Choroid plexus epithelial cell (primary cell): Measurements from ENCODE around the gene OR2T10.

ENCODE experiments used
- DNase-seq: peaks from one replicate; pipeline ENCODE4 v3.0.0-alpha.2; 2010; ENCODE audit warnings: low read depth
- H3K4me3 ChIP-seq: 2 replicates; pipeline ENCODE4 v1.5.1; 2011; ENCODE audit warnings: low read depth, mild to moderate bottlenecking, control low read depth, low read length, moderate library complexity
- CTCF ChIP-seq: conservative IDR thresholded peaks from 2 replicates; pipeline ENCODE4 v1.5.1; 2011; ENCODE audit warnings: low read depth, mild to moderate bottlenecking, control low read depth, inconsistent platforms, low read length, moderate library complexity

Gene OR2T10

DNA sequence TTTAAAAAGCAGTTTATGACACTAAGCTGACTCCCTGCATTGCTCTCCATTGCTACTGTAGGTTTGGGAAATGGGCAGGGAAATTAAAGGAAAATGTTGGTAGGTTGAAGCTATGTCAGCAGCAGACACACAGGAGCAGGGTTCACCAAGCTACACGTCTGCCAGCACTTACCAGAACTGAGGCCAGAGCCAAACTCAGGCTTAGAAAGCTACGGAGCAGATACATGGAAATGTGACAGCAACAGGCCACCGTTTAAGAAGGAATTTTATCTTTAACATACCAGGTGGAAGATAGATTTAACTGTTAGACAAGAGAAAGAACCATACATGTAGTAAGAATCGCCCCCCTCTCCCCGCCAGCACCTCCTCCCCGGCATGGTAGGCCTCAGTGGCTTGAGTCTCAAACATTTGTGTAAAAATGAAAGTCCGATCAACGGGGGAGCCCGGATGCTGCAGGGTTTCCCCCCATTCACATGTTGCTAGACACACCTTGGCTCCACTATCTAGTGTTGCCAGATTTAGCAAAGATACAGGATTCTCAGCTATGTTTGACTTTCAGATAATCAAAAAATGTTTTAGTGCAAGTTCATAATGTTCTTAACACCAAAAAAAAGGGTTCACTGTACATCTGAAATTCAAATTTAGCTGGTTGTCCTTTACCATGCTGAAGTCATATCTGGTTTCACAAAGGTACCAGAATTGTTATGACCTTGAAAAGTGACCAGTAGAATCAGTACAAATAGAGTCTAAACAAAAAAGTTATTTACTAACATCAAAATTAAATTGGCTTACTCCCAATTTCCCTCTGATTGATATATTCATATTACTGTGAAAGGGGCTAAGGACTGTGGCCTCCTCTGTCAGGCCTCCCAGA lies 30.7 kb upstream of the OR2T10 start:
- no peak overlapping the region for H3K4me3 ChIP-seq
- TF ChIP-seq CTCF = no peak
- no peak for DNase-seq

DNA sequence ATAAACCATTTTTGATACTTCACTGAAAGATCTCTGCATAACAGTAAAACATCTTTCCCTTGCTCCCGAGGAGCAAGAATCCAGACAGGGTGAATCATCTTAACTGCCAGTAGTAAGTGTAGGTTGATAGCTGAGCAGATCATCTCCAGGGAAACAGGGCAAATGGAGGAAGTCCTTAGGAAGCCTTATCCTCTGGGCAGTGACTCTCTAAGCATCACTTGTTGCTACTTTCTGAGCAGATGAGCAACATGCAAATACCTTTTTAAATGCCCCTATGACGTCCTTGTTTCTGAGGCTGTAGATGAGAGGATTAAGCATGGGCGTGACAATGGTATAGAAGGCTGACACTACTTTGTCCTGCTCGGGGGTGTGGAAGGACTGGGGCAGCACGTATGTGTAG lies 28.5 kb upstream of the OR2T10 start:
- DNase-seq = no peak
- H3K4me3 ChIP-seq = no peak overlapping the region
- TF ChIP-seq CTCF = no peak

DNA sequence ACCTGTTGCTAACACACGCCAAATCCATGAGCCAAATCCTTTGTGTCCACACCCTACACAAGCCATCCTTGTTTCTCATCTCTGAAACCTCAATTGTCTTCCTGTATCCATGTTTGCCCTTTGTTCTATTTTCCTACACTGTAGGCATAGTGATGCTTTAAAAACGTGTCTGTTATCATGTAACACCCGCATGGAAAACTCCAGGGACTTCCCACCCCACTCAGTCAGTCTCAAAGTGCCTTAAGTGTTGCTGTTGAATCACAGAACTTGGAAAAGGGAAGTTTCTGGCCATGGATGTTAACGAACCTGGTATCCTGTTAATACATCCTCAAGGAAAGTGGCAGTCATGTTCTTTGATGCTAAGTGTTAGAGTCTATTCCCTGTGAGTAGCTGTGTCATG lies 27.7 kb upstream of the OR2T10 start:
- TF ChIP-seq CTCF = no peak
- DNase-seq = no peak
- H3K4me3 ChIP-seq = no peak overlapping the region

DNA sequence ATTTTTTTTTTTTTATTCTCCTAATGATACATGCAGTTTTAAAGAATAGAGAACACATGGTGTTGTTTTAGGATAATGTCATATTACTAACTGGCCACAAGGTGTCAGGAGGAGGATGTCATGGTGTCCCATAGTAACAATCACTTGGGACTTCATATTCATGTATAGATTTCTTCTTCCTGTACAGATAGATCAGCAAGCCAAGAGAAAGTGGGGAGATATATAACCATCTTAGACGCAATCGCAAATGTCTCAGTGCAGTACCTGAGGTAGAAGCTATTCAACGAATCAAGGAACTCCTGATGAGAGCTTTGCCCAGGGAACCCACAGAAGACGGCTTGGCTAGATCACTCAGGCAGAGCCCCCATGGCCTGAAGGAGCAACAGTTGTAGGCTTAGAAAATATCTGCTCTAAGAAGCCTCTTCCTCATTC lies 25.1 kb upstream of the OR2T10 start:
- peak; percentile 23 for TF ChIP-seq CTCF
- DNase-seq = peak; percentile 21
- no peak overlapping the region for H3K4me3 ChIP-seq

- no peak overlapping the region for H3K4me3 ChIP-seq
- no peak for TF ChIP-seq CTCF
- no peak for DNase-seq
Measured at GRCh38 chr1:248621770-248622169, 24.3 kb upstream of the OR2T10 start.

DNA sequence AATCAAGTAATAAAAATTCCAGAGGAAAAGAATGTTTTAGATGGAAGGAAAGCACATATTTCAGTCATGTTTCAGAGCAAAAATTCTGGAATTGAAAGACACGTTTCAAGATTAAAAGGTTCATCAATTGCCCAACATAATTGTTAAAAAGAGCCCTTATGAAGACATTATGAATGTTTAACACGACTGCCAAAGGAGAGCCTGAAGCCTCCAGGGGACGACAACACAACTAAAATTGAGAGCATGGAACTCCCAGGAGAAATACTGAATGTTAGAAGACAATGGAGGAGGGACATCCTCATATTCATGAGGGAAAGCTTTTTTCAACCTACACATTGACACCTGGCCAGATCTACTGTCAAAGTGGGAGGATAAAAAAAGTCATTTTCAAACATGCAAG lies 21.4 kb upstream of the OR2T10 start:
- TF ChIP-seq CTCF = no peak
- no peak overlapping the region for H3K4me3 ChIP-seq
- no peak for DNase-seq

DNA sequence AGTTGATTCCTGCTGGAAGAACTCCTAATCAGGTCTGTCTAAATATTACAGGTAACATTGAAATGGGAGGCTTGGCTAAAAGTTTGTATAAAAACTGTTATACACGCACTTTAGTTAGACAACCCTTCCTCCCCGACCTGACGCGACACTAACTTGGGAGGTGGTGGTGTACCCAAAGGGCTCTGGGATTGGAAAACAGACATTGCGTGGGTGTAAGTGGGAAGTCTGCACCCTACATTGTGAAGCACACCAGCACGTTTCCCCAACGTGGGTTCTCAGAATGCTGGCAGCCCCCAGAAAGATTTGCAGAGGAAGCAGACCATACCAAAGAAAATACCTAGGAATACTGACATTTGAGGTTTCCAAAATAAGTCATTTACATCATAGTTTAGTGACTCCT lies 20.6 kb upstream of the OR2T10 start:
- no peak overlapping the region for H3K4me3 ChIP-seq
- no peak for DNase-seq
- no peak for TF ChIP-seq CTCF
